K562 (cell line): ENCODE data around the gene GGACT. TPM values are rescaled to one million over a fixed set of nuclear protein-coding genes. Genes with fewer than 3 reads are reported as not detected.

Source experiments
- ATAC-seq: fragments of 200-7000 bp; cut with Tn5 transposase; 3 replicates; pipeline ENCODE4 v1.9.1; 2020; ENCODE audit warnings: moderate library complexity
- BruUV-seq: library from RNA; stranded (reverse); fragments of 400-500 nt; replicated peaks from 2 replicates; lab custom pipeline; 2021; lab: Mats Ljungman, UMichigan
- CTCF ChIA-PET: fragments of 300-600 bp; formaldehyde crosslinking; extraction: SDS; loops from one replicate; lab custom pipeline; 2021; ENCODE audit warnings: low intra/inter-chr PET ratio; lab: Yijun Ruan, JAX
- POLR2A ChIA-PET: fragments of 300-600, 350-650 bp; sonication (Branson Sonifier 250); formaldehyde crosslinking; extraction: SDS; loops from one replicate; lab custom pipeline; 2021; ENCODE audit warnings: antibody characterized with exemption, inconsistent platforms; lab: Yijun Ruan, JAX
- DNase-seq, 4 experiments: peaks; one replicate each; pipeline versions ENCODE4 v3.0.0 to v3.0.0-alpha.2; 2011 to 2018; ENCODE audit warnings: low spot score in 3 of 4, mixed read lengths in 3 of 4; ENCODE audit errors: extremely low read depth in 1 of 4
- FAIRE-seq: peaks from 2 replicates; lab custom pipeline; 2011; peaks lifted over from hg19 to GRCh38; lab: Jason Lieb, UNC
- H2AFZ ChIP-seq: 2 replicates; pipeline ENCODE4 v1.6.0; 2011; ENCODE audit warnings: low read depth, low read length, control low read depth, inconsistent platforms
- H3K27ac ChIP-seq: fragments of 200-600 bp; 3 replicates; pipeline ENCODE4 v1.8.0; 2011; ENCODE audit warnings: low read depth, mild to moderate bottlenecking, control low read depth, inconsistent platforms, low read length, moderate library complexity, mixed read lengths; ENCODE audit errors: extremely low read depth
- H3K27me3 ChIP-seq, 2 experiments: fragments of 300-600 bp in 1 of 2; 2 replicates in 1 of 2; 3 replicates in 1 of 2; pipeline versions ENCODE4 v1.6.0 to v1.8.0; 2011; ENCODE audit warnings: inconsistent platforms in 2 of 2, low read length in 2 of 2, mild to moderate bottlenecking in 1 of 2, mixed read lengths in 1 of 2, moderate library complexity in 1 of 2; ENCODE audit not compliant: control insufficient read depth in 2 of 2, insufficient read depth in 2 of 2
- H3K36me3 ChIP-seq: fragments of 300-600 bp; 3 replicates; pipeline ENCODE4 v1.8.0; 2011; ENCODE audit warnings: mild to moderate bottlenecking, low read length, inconsistent platforms; ENCODE audit not compliant: control insufficient read depth, insufficient read depth
- H3K4me1 ChIP-seq, 2 experiments: fragments of 200-600 bp in 1 of 2; replicated peaks in 1 of 2; 2 replicates in 1 of 2; 3 replicates in 1 of 2; pipeline versions ENCODE4 v1.5.1 to v1.8.0; 2011; ENCODE audit warnings: inconsistent platforms in 2 of 2, low read length in 2 of 2, mild to moderate bottlenecking in 1 of 2, mixed read lengths in 1 of 2, moderate library complexity in 1 of 2; ENCODE audit not compliant: control insufficient read depth in 2 of 2, insufficient read depth in 2 of 2
- H3K4me2 ChIP-seq: 2 replicates; pipeline ENCODE4 v1.6.1; 2011; ENCODE audit warnings: low read length, control low read depth, inconsistent platforms, mixed read lengths; ENCODE audit not compliant: insufficient read depth
- H3K4me3 ChIP-seq: fragments of 200-600 bp; sonication (generic), shearing (Covaris generic); 2 replicates; pipeline ENCODE4 v1.5.1; 2016; ENCODE audit warnings: control low read depth, inconsistent platforms
- H3K79me2 ChIP-seq: fragments of 200-600 bp; 3 replicates; pipeline ENCODE4 v1.8.0; 2011; ENCODE audit warnings: low read length, inconsistent platforms; ENCODE audit not compliant: control insufficient read depth, insufficient read depth
- H3K9ac ChIP-seq, 2 experiments: 2 replicates each; pipeline versions ENCODE4 v1.6.0 to v1.6.1; 2011; ENCODE audit warnings: low read depth in 2 of 2, low read length in 2 of 2, control low read depth in 1 of 2, inconsistent platforms in 1 of 2, mild to moderate bottlenecking in 1 of 2, mixed read lengths in 1 of 2; ENCODE audit not compliant: insufficient read depth in 1 of 2
- H3K9me1 ChIP-seq: one replicate; pipeline ENCODE4 v1.6.0; 2011; ENCODE audit warnings: inconsistent platforms, mild to moderate bottlenecking, low read length, moderate library complexity; ENCODE audit not compliant: control insufficient read depth, insufficient read depth
- H3K9me3 ChIP-seq: replicated peaks from 2 replicates; pipeline ENCODE4 v1.5.1; 2011; ENCODE audit warnings: low read depth, low read length, inconsistent platforms; ENCODE audit not compliant: control insufficient read depth, insufficient read depth
- H4K20me1 ChIP-seq: replicated peaks from 2 replicates; pipeline ENCODE4 v1.6.1; 2011; ENCODE audit warnings: low read length, inconsistent platforms, mixed read lengths; ENCODE audit not compliant: control insufficient read depth, insufficient read depth
- MAFG ChIP-seq: fragments of 450-650 bp; conservative IDR thresholded peaks from 2 replicates; pipeline ENCODE4 v1.6.1; 2016; ENCODE audit warnings: missing genetic modification characterization, missing compliant biosample characterization
- ZKSCAN8 ChIP-seq: fragments of 200-800 bp; sonication (Bioruptor generic); IDR thresholded peaks from 2 replicates; pipeline ENCODE4 v1.6.1; 2016; ENCODE audit warnings: missing genetic modification characterization, missing compliant biosample characterization
- ZNF232 ChIP-seq: sonication (generic); formaldehyde crosslinking; IDR thresholded peaks from 2 replicates; pipeline ENCODE4 v1.8.0; 2022; ENCODE audit warnings: mild to moderate bottlenecking, missing genetic modification reagents
- ZNF764 ChIP-seq: fragments of 250-450 bp; sonication (Bioruptor Pico); IDR thresholded peaks from 2 replicates; pipeline ENCODE4 v1.4.0; 2020; ENCODE audit warnings: low read depth, mild to moderate bottlenecking, moderate library complexity
- WGBS: fragments of 100-300 bp; shearing (Covaris generic); methylation state at CpG from one replicate; pipeline ENCODE4 v1.1.6; 2016; ENCODE audit warnings: low coverage, mixed read lengths; ENCODE audit not compliant: insufficient coverage; ENCODE audit errors: missing lambda C conversion rate; 5-methylcytosine and 5-hydroxymethylcytosine counted together
- in situ Hi-C: fragments of 300-500 bp; cut with MboI; formaldehyde crosslinking; loops from 4 replicates; pipeline ENCODE4 v1.15.0; 2018; ENCODE audit warnings: inconsistent platforms, mixed read lengths
- intact Hi-C: fragments of 100-400 bp; cut with micrococcal nuclease; formaldehyde crosslinking; loops from 2 replicates; pipeline ENCODE4 v1.14.2; 2022
- polyA plus RNA-seq, 8 experiments: library from polyadenylated mRNA; depleted of rRNA in 4 of 8; stranded (reverse) in 5 of 8; unstranded in 3 of 8; fragments of >200 nt; fragmentation: Nextera tagmentation in 2 of 8; fragmentation: Illumina TruSeq in 1 of 8; extraction: Ambion mirVana in 2 of 8; extraction: Trizol in 1 of 8; gene quantifications; 2 replicates each; pipeline versions ENCODE4 v1.2.1 to v1.2.3, GENCODE V29; 2011 to 2014; ENCODE audit warnings: inconsistent platforms in 1 of 8, missing spikeins in 1 of 8
- total RNA-seq, 7 experiments: library from RNA; depleted of rRNA in 6 of 7; stranded (reverse); fragments of >200 nt in 6 of 7; fragmentation: Illumina TruSeq in 2 of 7; extraction: Trizol in 2 of 7; gene quantifications; 2 replicates each; pipeline versions ENCODE4 v1.2.1 to v1.2.3, GENCODE V29; 2011 to 2021; ENCODE audit warnings: low replicate concordance in 1 of 7
- TF ChIP-seq, protein P1 (sequence below): sonication (generic); formaldehyde crosslinking; IDR thresholded peaks from 2 replicates; pipeline ENCODE4 v1.8.0; 2022; ENCODE audit warnings: mild to moderate bottlenecking, low read depth, missing genetic modification reagents
- TF ChIP-seq, protein P2 (sequence below): sonication (generic); formaldehyde crosslinking; IDR thresholded peaks from 2 replicates; pipeline ENCODE4 v1.8.0; 2022; ENCODE audit warnings: mild to moderate bottlenecking, missing genetic modification reagents
- TF ChIP-seq, protein P3 (sequence below): sonication (generic); formaldehyde crosslinking; IDR thresholded peaks from 2 replicates; pipeline ENCODE4 v1.9.0; 2022; ENCODE audit warnings: mild to moderate bottlenecking, missing genetic modification reagents

Gene GGACT
- total and polyA plus RNA-seq, 9 of the 15 experiments (the other 6 are each of a cell fraction or from before 2014, with no cell fraction given) = 0.20 to 3.2 (median 1.7) TPM

DNA sequence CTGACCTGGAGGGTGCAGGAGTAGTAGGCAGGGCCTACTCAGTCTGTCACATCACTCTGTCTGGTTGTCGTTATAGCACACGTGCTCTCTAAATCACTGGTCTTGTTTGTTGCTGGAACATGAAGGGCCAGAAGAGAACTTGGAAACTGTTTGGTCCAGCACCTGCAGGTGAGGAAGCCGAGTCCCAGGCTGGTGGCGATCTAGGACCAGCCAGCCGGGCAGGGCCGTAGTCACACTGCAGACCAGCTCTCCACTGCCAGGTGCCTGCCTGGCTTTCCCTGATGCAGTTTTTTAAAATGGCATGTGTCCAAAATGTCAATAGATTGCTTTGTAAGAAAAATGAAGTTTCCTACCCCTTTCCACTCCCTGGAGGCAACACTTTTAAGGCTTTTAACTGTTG is 53.7 kb downstream of the GGACT start:
- no peaks in the 10 kb centered on the region for H3K9me1 ChIP-seq
- 40% methylated on average over 6 of the region's 6 CpGs for WGBS
- FAIRE-seq (no peak), ATAC-seq (no peak), DNase-seq (no peak)
- H3K36me3 ChIP-seq = no peaks in the 10 kb centered on the region
- ChIA-PET POLR2A (no interaction called here), CTCF (no interaction called here)
- no peaks in the 10 kb centered on the region for H3K79me2 ChIP-seq
- no peak overlapping the region for H3K27ac ChIP-seq
- H4K20me1 ChIP-seq = no peaks in the 10 kb centered on the region
- no peaks in the 10 kb centered on the region; a peak in 1 of 5 replicates for H3K4me1 ChIP-seq
- no peaks in the 10 kb centered on the region for H3K9me3 ChIP-seq
- in situ Hi-C loops = loop anchor here (25.0 kb wide), 1 partner anchor 873 kb away; no protein-coding TSS in a partner anchor
- intact Hi-C loops = no loop called here
- TF ChIP-seq, protein P1, sequence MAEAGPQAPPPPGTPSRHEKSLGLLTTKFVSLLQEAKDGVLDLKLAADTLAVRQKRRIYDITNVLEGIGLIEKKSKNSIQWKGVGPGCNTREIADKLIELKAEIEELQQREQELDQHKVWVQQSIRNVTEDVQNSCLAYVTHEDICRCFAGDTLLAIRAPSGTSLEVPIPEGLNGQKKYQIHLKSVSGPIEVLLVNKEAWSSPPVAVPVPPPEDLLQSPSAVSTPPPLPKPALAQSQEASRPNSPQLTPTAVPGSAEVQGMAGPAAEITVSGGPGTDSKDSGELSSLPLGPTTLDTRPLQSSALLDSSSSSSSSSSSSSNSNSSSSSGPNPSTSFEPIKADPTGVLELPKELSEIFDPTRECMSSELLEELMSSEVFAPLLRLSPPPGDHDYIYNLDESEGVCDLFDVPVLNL (CRISPR knock-in tag) = no peak
- TF ChIP-seq, protein P2, sequence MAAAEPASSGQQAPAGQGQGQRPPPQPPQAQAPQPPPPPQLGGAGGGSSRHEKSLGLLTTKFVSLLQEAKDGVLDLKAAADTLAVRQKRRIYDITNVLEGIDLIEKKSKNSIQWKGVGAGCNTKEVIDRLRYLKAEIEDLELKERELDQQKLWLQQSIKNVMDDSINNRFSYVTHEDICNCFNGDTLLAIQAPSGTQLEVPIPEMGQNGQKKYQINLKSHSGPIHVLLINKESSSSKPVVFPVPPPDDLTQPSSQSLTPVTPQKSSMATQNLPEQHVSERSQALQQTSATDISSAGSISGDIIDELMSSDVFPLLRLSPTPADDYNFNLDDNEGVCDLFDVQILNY (CRISPR knock-in tag) = no peak
- TF ChIP-seq, protein P3, sequence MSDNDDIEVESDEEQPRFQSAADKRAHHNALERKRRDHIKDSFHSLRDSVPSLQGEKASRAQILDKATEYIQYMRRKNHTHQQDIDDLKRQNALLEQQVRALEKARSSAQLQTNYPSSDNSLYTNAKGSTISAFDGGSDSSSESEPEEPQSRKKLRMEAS (CRISPR knock-in tag) = no peak
- no peak for TF ChIP-seq ZNF764 (CRISPR knock-in tag)
- no peak for TF ChIP-seq ZNF232 (CRISPR knock-in tag)
- TF ChIP-seq MAFG = no peak
- no peak for TF ChIP-seq ZKSCAN8 (CRISPR knock-in tag)
- no peak overlapping the region for H3K4me2 ChIP-seq
- BruUV-seq = no TSS peak
- H2AFZ ChIP-seq = no peak overlapping the region
- no peak overlapping the region for H3K4me3 ChIP-seq
- peaks cover 0 to 12% of the 10 kb centered on the region in 2 experiments; a peak in 3 of 5 replicates for H3K27me3 ChIP-seq
- H3K9ac ChIP-seq = no peak overlapping the region
